GM12872 (cell line): ENCODE measurements around the gene PFN2.
A peak's percentile ranks its signal among the peaks of the same experiment; 100 is the strongest.

Experiments
- TF ChIP-seq, protein P1 (sequence below): IDR thresholded peaks from 3 replicates; pipeline ENCODE4 v1.5.1; 2011; ENCODE audit warnings: low read depth, mild to moderate bottlenecking, low read length, moderate library complexity; ENCODE audit not compliant: insufficient read depth

PFN2 gene

GRCh38 chr3:149975919-149976318, 5.2 kb upstream of the PFN2 start:
- TF ChIP-seq, protein P1, sequence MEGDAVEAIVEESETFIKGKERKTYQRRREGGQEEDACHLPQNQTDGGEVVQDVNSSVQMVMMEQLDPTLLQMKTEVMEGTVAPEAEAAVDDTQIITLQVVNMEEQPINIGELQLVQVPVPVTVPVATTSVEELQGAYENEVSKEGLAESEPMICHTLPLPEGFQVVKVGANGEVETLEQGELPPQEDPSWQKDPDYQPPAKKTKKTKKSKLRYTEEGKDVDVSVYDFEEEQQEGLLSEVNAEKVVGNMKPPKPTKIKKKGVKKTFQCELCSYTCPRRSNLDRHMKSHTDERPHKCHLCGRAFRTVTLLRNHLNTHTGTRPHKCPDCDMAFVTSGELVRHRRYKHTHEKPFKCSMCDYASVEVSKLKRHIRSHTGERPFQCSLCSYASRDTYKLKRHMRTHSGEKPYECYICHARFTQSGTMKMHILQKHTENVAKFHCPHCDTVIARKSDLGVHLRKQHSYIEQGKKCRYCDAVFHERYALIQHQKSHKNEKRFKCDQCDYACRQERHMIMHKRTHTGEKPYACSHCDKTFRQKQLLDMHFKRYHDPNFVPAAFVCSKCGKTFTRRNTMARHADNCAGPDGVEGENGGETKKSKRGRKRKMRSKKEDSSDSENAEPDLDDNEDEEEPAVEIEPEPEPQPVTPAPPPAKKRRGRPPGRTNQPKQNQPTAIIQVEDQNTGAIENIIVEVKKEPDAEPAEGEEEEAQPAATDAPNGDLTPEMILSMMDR = peak; percentile 42; the same call in 2 of the 3 replicates

DNA sequence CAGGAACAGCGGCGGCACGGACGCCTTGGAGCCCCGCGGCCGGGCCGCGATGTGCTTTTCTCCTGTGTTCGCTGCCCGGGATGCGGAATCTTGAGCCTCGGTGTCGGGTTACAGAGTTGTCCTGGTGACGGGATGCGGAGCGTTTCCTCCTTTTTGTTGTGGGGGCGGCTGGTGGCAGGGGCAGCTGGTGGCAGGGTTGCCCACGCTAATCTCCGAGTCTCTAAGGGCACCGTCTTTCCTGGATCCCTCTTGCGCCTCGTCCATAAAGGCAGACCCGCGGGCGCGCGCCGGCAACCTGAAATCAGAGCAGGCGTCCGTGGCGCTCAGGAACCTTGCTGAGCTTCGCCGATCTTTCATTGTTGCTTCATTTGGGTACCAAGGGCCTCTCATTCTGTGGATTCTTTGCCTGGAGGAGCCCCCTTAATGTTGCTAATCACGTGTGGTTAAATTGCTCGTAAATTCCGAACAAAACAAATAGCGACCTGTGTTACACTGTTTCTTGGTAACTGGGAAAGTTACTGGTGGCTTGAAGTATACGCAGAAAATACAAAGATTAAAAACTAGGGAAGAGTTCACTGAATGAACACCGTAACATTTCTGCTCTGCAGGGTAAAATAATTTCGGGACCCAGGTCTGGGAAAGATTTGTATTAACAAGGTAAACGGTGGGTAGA, 844 bp upstream of the PFN2 start:
- TF ChIP-seq, protein P1 = no peak

- TF ChIP-seq, protein P1 = no peak
Measured at GRCh38 chr3:149969940-149970715, 567 bp downstream of the PFN2 start.

DNA sequence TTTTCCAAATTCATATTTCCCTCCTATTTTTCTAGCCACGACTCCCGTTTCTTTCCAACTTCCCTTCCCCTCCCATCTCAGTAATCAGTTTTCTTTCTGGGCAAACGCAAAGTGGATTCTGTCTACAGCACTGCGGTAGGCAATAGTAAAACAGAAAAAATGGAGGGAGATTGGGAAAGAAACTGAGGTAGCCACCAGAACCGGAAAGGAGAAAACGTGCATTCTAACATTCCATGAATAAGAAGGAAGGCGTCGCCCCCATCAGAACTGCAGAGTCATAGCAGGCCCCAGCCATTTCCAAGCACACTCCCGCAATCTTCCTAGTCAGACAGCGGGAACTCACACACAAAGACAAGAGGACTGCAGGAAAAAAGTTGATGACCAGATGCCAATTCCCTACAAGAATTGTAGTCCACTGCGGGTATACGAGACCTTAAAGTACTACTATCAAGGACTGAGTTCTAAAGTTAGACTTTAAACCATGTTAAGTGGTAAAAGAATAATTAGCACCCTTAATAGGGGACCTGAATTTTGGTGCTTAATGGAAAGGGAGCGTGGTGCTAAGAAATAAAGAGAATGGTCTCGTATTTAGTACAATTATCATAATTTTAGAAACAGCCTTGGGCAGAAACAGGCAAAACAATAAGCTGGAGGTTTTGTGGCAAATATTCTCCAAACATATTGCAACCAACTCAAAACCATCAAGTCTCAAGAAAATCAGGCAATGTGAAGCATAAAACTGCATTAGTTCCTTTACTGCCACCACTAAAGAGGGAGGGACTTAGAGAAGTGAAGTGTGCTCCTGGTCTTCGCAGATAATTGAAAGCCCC, 1.4 kb downstream of the PFN2 start:
- TF ChIP-seq, protein P1 = no peak

DNA sequence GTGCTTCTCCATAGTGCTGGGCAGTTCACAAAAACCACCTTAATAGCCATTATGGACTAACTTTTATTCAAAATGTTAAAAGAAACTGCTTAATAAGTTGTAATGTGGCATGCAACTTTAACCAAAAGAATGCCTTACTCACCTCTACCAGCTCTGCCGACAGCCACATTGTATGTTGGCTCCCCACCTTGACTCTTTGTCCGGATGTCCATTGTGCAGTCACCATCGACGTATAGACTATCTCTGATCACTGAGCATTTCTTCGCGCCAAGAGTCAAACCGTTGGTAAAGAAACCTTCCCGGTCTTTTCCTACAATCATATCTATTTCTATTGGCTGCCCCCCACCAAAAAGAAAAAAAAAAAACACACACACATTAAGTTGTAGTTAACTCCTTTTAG, 2.5 kb downstream of the PFN2 start:
- TF ChIP-seq, protein P1 = no peak

DNA sequence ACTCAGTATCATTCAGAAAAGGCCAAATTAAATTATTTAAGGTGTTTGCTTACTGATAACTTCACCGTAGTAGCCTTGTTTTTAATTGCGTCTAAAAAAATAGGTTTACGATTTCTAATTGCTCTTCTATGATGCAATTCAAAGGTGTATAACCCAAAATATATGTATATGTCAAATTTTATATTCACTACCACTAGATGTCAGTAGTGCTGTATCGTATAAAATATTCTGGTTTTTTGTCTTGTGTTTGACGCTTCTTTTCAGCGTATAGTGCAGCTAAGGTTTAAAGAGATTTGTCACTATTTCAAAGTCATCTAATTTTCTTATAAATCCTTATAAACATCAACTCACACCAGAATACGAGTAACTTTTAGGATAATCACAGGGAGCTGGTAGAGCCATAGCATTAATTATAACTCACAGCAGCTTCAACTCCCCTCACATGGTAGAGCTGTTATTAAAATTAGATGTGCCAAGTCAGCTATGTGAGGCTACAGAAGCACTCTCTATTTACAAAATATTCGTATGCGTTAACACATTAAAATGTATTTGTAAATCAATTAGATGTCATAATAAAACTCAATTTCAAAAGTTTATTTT, 3.5 kb downstream of the PFN2 start:
- TF ChIP-seq, protein P1 = peak; percentile 37; the same call in 1 of the 3 replicates
